Activated naive CD4-positive, alpha-beta T cell treated with Interleukin-2 at 50 U/mL for 16 hours (primary cell): ENCODE results near the gene NGEF.
"Not testable (repeated sequence)": the region's sequence is repeated elsewhere in the genome, so short reads cannot be mapped to it uniquely, and the experiment has no call there.

Experiments
- DNase-seq: peaks from one replicate; pipeline ENCODE4 v3.0.0-alpha.2; 2020

The NGEF gene

GRCh38 chr2:232863996-232864395 is 149.1 kb downstream of the NGEF start:
- DNase-seq = no peak

DNA sequence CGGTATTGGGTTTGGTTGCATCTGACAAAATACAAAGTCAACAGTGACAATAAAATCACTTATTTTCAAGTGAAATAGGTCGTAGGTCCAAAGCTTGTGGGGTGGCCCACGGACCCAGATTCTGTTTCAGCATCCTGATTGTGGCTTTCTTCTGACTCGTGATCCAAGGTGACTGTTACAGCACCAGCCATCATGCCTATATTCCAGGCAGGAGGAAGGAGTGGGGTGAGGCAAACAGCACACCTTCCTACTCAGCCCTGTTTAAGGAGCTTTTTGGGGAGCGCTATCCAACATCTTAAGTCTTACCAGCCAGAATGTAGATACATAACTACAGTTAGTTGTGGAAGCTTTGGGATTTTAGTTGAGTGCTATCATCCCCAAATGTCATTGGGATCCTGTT is 151.7 kb downstream of the NGEF start:
- DNase-seq = no peak

DNA sequence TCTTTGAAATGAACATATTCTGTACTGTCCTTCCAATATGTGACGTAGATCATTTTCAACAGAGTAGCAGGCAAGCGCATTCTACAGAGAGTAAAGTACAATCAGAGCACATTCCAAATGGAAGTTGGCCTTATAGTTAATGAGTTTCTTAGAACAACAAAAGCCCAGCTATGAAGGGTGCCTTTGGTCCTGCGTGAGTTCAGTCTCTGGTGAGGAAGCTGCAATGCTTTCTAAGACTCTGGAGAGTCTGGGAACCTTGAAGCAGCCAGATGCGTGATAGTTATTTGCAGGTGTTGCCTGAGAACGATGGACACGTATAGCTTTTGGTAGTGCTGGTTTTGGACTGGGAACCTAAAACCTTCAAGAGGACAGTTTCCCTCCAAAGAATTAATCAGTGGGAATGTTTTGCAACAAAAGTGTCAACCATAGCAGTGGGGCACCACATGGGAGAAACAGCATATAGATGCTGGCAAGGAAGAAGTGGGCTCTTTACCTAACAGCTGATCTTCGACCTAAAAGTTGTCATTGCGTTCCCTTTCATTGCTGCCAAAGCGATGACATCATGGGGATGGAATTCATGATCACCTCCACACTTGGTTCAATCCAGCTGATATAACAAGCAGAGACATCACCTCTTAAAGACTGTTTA is 152.3 kb downstream of the NGEF start:
- DNase-seq = no peak

GRCh38 chr2:232859385-232859916 is 153.6 kb downstream of the NGEF start:
- no peak for DNase-seq

- no peak for DNase-seq
These were observed 155.9 kb downstream of the NGEF start for GRCh38 chr2:232857158-232857563.

DNA sequence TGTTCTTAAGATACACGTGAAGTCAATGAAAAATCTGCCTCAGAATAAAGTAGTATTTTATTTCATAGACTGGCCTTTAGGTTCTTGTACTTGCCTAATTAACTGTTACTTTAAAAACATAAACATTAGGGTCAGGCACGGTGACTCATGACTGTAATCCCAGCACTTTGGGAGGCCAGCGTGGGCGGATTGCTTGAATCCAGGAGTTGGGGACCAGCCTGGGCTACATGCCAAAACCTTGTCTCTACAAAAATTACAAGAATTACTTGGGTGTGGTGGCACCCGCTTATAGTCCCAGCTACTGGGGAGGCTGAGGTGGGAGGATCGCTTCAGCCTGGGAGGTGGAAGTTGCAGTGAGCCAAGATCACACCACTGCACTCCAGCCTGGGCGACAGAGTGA is 159.0 kb downstream of the NGEF start:
- no peak for DNase-seq

DNA sequence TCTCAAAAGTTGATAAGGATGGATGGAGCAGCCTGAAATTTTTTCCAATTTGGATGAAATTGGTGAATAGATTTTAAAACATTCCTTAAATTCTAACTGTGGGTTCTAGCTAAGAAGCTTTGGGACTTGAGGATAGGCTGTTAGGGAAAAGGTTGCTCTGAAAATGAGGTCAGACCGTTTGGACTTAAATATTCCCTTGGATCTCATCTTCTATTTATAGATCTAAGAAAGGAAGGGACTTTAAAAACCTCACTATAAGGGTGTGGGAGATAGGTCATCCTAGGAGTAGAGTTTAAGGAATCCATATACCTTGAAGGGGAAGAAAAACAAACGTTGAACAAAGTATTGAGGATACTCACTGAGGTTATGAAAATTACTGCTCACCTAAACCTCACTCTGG is 160.4 kb downstream of the NGEF start:
- no peak for DNase-seq

GRCh38 chr2:232852081-232852480 is 161.0 kb downstream of the NGEF start:
- DNase-seq = not testable (repeated sequence)

DNA sequence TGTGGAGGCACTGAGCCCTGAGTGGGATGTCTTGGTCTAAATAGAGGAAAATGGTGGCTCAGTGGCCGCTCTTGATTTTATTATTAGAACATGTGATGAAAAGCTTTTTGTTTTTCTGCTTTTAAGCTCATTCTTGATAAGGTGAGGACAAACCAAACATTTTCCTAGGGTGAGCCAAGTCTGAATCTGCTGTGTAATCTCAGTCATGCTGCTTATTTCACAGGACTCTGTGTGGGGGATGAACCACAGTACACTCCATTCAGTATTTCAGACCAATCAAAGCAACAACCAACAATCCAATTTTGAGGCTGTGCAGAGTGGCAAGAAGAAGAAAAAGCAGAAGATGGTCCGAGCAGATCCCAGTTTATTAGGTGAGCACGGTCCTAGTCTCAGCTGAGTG is 163.0 kb downstream of the NGEF start:
- no peak for DNase-seq

- DNase-seq = no peak
These were observed 167.0 kb downstream of the NGEF start for GRCh38 chr2:232846055-232846454.

DNA sequence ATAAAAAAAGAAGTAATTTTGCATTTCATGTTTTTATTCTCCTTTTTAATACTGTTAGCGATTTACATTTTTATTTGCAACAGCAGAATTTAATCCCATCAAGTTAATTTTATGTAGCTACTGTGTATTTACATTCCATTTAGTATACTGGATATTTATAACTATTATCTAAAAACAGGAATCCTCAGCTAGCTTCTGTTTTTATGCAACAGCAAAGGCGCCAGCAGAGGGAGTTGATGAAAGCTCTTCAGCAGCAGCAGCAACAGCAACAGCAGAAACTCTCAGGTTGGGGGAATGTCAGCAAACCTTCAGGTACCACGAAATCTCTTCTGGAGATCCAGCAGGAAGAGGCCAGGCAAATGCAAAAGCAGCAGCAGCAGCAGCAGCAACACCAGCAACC is 169.2 kb downstream of the NGEF start:
- DNase-seq = no peak

DNA sequence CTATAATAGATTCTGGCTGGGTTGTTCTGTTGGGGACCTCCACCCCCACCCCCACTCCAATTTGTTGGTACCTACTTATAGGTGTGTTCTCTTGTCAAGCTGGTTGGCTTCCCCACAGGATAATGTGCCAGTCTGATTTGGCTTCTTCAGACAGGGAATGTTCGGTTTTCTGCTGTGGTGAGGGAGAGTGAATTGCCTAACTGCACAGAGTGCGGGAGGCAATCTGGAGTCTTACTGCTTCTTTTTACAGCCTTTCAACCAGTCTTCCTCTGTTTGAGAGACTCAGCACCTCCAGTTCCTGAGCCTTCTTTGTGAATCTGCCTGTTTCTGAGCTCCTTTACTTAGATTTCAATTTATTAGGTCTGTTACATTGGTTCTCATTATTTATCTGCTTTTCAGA is 170.4 kb downstream of the NGEF start:
- no peak for DNase-seq

DNA sequence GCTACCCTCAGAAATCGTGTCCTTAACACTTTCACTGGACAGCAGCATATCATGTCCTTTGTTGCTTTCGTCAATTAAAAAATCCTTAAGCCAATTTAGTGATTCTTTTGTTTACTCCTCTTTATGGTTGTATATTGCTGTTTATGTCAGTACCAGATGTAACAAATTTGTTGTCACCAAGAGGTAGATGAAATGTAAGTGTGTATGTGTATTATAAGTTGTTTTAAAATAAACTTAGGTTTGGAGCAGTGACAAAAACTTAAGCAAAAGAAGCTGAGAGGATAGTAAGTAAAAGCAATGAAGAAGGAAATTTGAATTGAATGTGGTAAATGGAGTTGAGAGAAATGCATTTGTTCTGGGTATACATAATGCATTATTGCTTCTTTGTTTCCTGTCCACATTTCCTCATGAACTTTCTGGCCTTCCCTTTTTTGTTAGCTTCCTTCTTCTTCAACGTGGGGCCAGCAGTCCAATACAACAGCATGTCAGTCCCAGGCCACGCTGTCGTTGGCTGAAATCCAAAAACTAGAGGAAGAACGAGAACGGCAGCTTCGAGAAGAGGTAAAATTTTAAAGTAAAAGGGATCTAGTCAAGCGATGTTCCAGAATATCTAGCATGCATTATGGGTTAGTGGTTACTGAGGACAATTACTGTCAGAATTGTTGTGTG is 173.5 kb downstream of the NGEF start:
- DNase-seq = no peak

GRCh38 chr2:232838406-232838874 is 174.6 kb downstream of the NGEF start:
- DNase-seq = peak; percentile 55

- DNase-seq = no peak
These were observed 176.1 kb downstream of the NGEF start for GRCh38 chr2:232836934-232837333.

- no peak for DNase-seq
These were observed 177.3 kb downstream of the NGEF start for GRCh38 chr2:232835687-232836208.

DNA sequence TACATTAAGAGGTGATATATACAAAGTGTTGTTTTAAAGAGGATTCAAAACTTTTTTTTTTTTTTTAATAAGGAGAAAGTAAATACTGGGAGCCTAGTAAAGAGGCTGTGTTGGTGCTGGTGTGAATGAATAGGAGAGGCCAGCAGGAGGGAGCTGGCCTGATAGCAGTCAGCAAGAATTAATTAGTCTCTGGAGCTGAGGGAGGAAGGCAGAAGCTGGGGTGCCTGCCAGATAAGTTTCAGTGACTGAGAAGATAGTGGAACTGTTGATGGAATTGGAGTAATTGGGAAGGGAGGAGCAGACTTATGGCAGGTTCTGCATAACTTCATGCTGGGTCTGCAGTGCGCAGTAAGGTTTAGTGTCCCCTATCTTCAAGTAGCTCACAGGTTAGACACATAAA is 179.2 kb downstream of the NGEF start:
- DNase-seq = no peak

DNA sequence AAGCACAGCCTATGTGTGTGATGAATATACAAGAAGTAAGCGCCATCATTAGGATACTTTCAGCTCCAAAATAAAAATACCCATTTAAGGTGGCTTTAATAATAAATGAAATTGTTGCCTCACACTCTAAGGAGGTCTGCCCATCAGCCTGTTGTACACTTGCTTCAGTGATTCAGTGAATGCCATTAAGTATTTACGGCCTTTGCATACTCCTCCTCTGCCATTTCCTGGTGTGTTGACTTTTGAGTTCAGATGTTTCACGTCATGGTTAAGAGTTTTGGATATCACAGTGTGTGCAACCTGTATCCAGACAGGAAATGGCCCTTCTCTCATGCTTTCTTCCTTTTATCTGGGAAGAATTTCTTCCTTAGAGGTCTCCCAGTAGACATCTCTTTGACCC is 181.6 kb downstream of the NGEF start:
- no peak for DNase-seq

- no peak for DNase-seq
These were observed 183.1 kb downstream of the NGEF start for GRCh38 chr2:232829988-232830387.
